Adrenal gland (tissue), 12 donors: ENCODE results near the gene IFT88. TPM values are rescaled to one million over a fixed set of nuclear protein-coding genes. Genes with fewer than 3 reads are reported as not detected.

Source experiments
- DNase-seq, 7 donors: peaks; one replicate each; pipeline ENCODE4 v3.0.0-alpha.2; 2019 to 2020
- H3K27ac ChIP-seq, 5 donors: fragments of 200-600 bp; sonication (generic) in 4 of 5; 1 replicate in 3 of 5; 2 replicates in 2 of 5; pipeline versions ENCODE4 v1.5.1 to v1.8.0; 2016 to 2020; ENCODE audit warnings: mild to moderate bottlenecking in 1 of 5
- H3K27me3 ChIP-seq: fragments of 200-600 bp; 2 replicates; pipeline ENCODE4 v1.8.0; 2021
- H3K36me3 ChIP-seq, 2 donors: fragments of 200-600 bp; replicated peaks in 1 of 2; 1 replicate in 1 of 2; 2 replicates in 1 of 2; pipeline versions ENCODE4 v1.5.1 to v1.8.0; 2018 to 2022
- H3K4me1 ChIP-seq, 2 donors: fragments of 200-600 bp; replicated peaks in 1 of 2; 1 replicate in 1 of 2; 2 replicates in 1 of 2; pipeline versions ENCODE4 v1.5.1 to v1.8.0; 2018 to 2021
- H3K4me3 ChIP-seq, 4 donors: fragments of 200-600 bp; sonication (generic) in 3 of 4; one replicate each; pipeline ENCODE4 v1.5.1; 2016 to 2018
- H3K9me3 ChIP-seq, 3 donors: fragments of 200-600 bp; sonication (generic) in 1 of 3; replicated peaks in 1 of 3; 1 replicate in 2 of 3; 2 replicates in 1 of 3; pipeline versions ENCODE4 v1.5.1 to v1.8.0; 2016 to 2021
- CTCF ChIP-seq, 6 experiments: fragments of 450-650 bp in 4 of 6; fragments of 200-600 bp in 2 of 6; sonication (generic) in 1 of 6; IDR thresholded peaks; 1 replicate in 5 of 6; 2 replicates in 1 of 6; pipeline versions ENCODE4 v1.5.1 to v1.8.0; 2016 to 2021; ENCODE audit warnings: antibody characterized with exemption in 6 of 6, mild to moderate bottlenecking in 2 of 6, moderate library complexity in 1 of 6
- POLR2A ChIP-seq, 2 donors: fragments of 450-650 bp; IDR thresholded peaks; one replicate each; pipeline ENCODE4 v1.6.1; 2017; ENCODE audit warnings: antibody characterized with exemption in 2 of 2, mild to moderate bottlenecking in 2 of 2, moderate library complexity in 1 of 2
- WGBS, 4 donors: extraction: QIAGEN DNeasy Blood & Tissue Kit in 2 of 4; methylation state at CpG; one replicate each; pipeline versions ENCODE4 v1.1.5 to v1.1.7; 2013 to 2017; 5-methylcytosine and 5-hydroxymethylcytosine counted together
- intact Hi-C, 2 donors: fragments of 100-400 bp; cut with DNase I; formaldehyde crosslinking; loops; one replicate each; pipeline versions ENCODE4 v1.14.1 to v1.15.0; 2022 to 2023
- polyA plus RNA-seq, 3 donors: library from polyadenylated mRNA; stranded (reverse); fragments of 200-250 nt in 2 of 3; fragments of 350-450 nt in 1 of 3; fragmentation: Illumina TruSeq in 1 of 3; extraction: RNeasy Lipid Tissue Mini Kit (QIAGEN cat#74804) in 1 of 3; gene quantifications; one replicate each; pipeline ENCODE4 v1.2.3, GENCODE V29; 2013 to 2014
- total RNA-seq, 9 donors: library from RNA; depleted of rRNA in 4 of 9; stranded (reverse); fragments of >200 nt in 4 of 9; fragments of 120-200 nt in 1 of 9; fragmentation: NEBNext Ultra II Directional in 1 of 9; extraction: Animal tissue kit (Norgen Biotek cat#: 25700) in 1 of 9; gene quantifications; one replicate each; pipeline versions ENCODE4 v1.1.0 to v1.2.4, GENCODE V29; 2013 to 2023
- donor health status: healthy with polysubstance abuse.
- donor health status: Bipolar disorder and iron deficiency.
- donor health status: DM: yes; HTN: yes; CAD: no.
- donor health status: DM: no; HTN: no; CAD: no.
- donor health status: DM: no; HTN: no; CAD: no.
- donor health status: DM: yes; HTN: yes; CAD: no.

Gene IFT88
- total and polyA plus RNA-seq, 12 donors: 7.0 to 22.9 (median 15.2) TPM

- no peak overlapping the region for H3K4me3 ChIP-seq
- intact Hi-C loops: loop anchor here in 1 of 2 donors (5.0 to 10.0 kb wide), 2 partner anchors 112 to 221 kb away; no protein-coding TSS in a partner anchor
- H3K9me3 ChIP-seq: no peaks in the 10 kb centered on the region
- no peak for DNase-seq
- whole genome bisulfite sequencing, 4 donors: 84 to 93% (median 88%) methylated on average over 6 of the region's 6 CpGs
- no peaks in the 10 kb centered on the region for H3K27me3 ChIP-seq
- TF ChIP-seq CTCF (IDR thresholded peaks at IDR 0.05) (no peak), POLR2A (IDR thresholded peaks at IDR 0.05) (no peak)
- peaks cover 5 to 24% of the 10 kb centered on the region in 2 donors for H3K4me1 ChIP-seq
- H3K27ac ChIP-seq: no peak overlapping the region
- H3K36me3 ChIP-seq: no peaks in the 10 kb centered on the region
Measured at GRCh38 chr13:20715330-20715712, 148.4 kb downstream of the IFT88 start.

GRCh38 chr13:20716951-20717350, 150.0 kb downstream of the IFT88 start:
- no peak for DNase-seq
- H3K4me1 ChIP-seq: peaks cover 10 to 30% of the 10 kb centered on the region in 2 donors
- no peak overlapping the region for H3K4me3 ChIP-seq
- H3K27ac ChIP-seq: no peak overlapping the region
- intact Hi-C loops: loop anchor here in 1 of 2 donors (5.0 to 10.0 kb wide), 2 partner anchors 110 to 222 kb away; no protein-coding TSS in a partner anchor
- no peaks in the 10 kb centered on the region for H3K27me3 ChIP-seq
- 82 to 91% (median 88%) methylated on average over 12 to 15 of the region's 15 CpGs for WGBS, 4 donors
- TF ChIP-seq POLR2A (IDR thresholded peaks at IDR 0.05): no peak
- TF ChIP-seq CTCF (IDR thresholded peaks at IDR 0.05): no peak
- H3K9me3 ChIP-seq: no peaks in the 10 kb centered on the region
- no peaks in the 10 kb centered on the region for H3K36me3 ChIP-seq

- no peaks in the 10 kb centered on the region for H3K36me3 ChIP-seq
- H3K27me3 ChIP-seq: no peaks in the 10 kb centered on the region
- no peak for DNase-seq
- no peak for TF ChIP-seq CTCF (IDR thresholded peaks at IDR 0.05)
- TF ChIP-seq POLR2A (IDR thresholded peaks at IDR 0.05): no peak
- peaks cover 12 to 24% of the 10 kb centered on the region in 2 donors for H3K4me1 ChIP-seq
- no peaks in the 10 kb centered on the region for H3K9me3 ChIP-seq
- intact Hi-C loops: loop anchor here in 1 of 2 donors (5.0 to 10.0 kb wide), 2 partner anchors 109 to 223 kb away; no protein-coding TSS in a partner anchor
- WGBS, 4 donors: 90 to 96% (median 94%) methylated on average over 37 to 44 of the region's 44 CpGs
- no peak overlapping the region for H3K4me3 ChIP-seq
- H3K27ac ChIP-seq: no peak overlapping the region
Measured at GRCh38 chr13:20717581-20718542, 150.9 kb downstream of the IFT88 start.

GRCh38 chr13:20718958-20719566, 152.1 kb downstream of the IFT88 start:
- no peak for DNase-seq
- Histone ChIP-seq H3K4me3 (no peak overlapping the region), H3K27ac (no peak overlapping the region), H3K9me3 (no peaks in the 10 kb centered on the region), H3K27me3 (no peaks in the 10 kb centered on the region), H3K4me1 (peaks cover 8 to 12% of the 10 kb centered on the region in 2 donors), H3K36me3 (no peaks in the 10 kb centered on the region)
- TF ChIP-seq CTCF (IDR thresholded peaks at IDR 0.05): no peak
- TF ChIP-seq POLR2A (IDR thresholded peaks at IDR 0.05): no peak
- intact Hi-C loops: loop anchor here in 1 of 2 donors (5.0 to 10.0 kb wide), 2 partner anchors 108 to 224 kb away; no protein-coding TSS in a partner anchor
- WGBS, 4 donors: 86 to 95% (median 89%) methylated on average over 12 of the region's 12 CpGs
